CD4-positive, alpha-beta T cell treated with Interleukin-15 for 1 hour (primary cell): Measurements from ENCODE around the gene LYZL2.
"Not testable (repeated sequence)": the region's sequence is repeated elsewhere in the genome, so short reads cannot be mapped to it uniquely, and the experiment has no call there.

ENCODE experiments used
- DNase-seq: peaks from one replicate; pipeline ENCODE4 v3.0.0-alpha.2; 2020

The LYZL2 gene

DNA sequence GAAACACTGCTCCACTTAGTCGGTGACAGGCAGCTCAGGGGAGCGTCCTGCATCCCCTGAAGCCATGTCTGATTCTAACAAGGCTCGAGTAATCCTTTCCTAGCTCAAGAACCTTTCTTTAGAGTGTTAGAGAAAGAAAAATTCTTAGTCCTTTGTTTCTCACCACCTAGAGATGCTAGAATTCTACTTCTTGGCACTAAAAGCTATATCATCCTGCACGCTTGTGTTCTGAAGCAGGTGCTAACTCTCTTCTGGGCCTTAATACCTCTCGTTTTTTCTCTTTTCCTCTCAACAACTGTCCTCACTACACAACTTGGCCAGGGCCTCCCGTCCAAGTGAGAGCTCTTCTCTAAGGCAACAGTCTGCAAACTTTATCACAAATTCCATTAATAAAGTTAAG is at the start of gene LYZL2:
Gene LYZL2 (minus strand): TSS at position 101 of the 400 bp plus-strand sequence. CDS start 2,838 bp downstream, outside the sequence.
- DNase-seq = no peak

DNA sequence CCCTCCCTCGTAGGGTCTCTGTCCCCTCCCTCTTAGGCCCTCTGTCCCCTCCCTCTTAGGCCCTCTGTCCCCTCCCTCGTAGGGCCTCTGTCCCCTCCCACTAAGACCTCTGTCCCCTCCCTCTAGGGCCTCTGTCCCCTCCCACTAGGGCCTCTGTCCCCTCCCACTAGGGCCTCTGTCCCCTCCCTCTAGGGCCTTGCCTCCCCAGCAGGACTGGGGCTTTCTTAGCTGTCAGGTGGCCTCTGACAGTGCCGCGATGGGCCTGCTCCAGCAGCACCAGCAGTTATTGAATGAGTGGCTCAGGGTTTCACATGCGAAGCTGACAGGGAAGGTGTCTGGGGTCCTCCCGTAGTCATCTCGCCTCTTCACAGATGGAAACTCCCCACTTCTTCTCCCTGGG is 48.1 kb upstream of the LYZL2 start:
- DNase-seq = not testable (repeated sequence)

DNA sequence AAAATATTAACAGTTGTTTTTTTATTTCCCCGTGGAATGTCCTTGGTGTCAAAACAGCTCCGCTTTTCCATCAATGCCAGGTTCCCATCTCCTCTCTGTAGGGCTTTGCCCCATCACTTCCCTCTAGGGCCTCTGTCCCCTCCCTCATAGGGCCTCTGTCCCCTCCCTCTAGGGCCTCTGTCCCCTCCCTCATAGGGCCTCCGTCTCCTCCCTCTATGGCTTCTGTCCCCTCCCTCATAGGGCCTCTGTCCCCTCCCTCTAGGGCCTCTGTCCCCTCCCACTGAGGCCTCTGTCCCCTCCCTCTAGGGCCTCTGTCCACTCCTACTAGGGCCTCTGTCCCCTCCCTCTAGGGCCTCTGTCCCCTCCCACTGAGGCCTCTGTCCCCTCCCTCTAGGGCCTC is 47.6 kb upstream of the LYZL2 start:
- DNase-seq = not testable (repeated sequence)

DNA sequence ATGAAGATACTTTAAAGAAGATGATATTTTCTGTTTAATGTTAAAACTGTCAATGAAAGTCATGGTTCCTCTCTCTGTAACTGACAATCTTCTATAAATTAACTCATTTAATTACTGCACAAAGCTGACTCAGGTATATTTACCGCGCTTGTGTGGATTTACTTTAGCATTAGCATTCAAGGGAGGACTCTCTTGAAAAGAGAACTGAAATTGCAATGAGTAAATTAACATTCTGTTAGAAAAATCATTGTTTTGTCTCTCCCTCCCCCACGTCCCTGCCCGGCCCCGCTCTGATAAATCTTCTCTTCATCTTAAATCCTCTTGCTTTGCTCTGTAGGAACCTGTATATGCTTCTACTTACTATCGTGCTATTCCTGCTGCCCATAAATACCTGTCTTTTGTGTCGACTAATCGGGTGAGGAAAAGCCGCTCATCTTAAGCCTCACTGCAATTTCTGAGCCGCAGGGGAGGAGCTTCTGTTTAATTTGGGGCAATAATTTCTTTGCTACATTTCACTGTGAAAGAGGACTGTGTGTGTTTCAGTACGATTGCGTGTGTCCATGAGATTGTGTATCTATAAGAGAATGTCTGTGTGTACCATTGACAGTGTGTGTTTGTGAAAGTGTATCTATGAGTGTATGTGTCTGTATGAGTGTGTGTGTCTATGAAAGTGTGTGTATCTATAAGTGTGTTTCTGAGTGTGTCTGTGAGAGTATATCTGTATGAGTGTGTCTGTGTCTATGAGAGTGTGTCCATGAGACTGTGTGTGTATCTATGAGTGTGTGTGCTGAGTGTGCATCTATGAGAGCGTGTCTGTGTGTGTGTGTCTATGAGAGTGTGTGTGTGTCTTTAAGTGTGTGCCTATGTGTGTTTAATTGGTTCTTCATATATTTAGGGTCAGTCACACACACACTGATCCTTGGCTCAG is 46.5 kb upstream of the LYZL2 start:
- no peak for DNase-seq

DNA sequence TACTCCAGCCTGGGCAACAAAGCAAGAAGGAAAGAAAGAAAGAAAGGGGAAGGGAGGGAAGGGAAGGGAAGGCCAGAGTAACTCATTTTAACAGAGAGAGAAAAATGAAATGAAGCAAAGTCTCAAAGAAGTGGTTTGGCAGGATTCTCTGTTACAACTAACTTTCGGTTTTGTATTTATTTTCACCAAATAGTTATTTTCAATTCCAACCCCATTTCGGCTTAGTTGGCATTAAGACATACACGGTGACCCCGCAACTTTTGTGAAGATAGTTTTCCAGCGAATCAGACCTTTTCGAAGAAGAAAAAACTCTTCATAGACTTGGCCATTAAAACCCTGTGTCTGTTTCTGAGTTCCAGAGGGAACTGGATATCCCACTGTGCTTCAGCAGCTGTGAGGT is 45.2 kb upstream of the LYZL2 start:
- no peak for DNase-seq

DNA sequence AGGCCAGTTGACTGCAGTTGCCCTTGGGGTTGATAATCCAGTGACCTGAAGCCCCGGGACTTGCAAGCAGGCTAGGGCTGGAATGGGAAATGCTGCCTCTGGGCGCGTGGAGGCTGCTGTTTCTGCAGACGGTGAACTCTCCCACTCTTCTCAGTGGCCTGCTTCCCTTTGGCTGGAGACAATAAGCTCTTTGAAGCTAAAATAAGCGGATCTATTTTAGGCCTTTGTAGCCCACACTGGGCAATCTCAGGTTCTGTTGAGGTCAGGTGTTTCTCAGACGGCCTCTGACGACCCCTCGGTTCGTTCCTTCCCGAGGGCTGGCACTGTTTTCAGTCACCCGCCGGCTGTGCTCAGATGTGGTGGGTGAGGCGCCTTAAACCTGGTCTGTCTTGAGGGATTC is 43.7 kb upstream of the LYZL2 start:
- not testable (repeated sequence) for DNase-seq

DNA sequence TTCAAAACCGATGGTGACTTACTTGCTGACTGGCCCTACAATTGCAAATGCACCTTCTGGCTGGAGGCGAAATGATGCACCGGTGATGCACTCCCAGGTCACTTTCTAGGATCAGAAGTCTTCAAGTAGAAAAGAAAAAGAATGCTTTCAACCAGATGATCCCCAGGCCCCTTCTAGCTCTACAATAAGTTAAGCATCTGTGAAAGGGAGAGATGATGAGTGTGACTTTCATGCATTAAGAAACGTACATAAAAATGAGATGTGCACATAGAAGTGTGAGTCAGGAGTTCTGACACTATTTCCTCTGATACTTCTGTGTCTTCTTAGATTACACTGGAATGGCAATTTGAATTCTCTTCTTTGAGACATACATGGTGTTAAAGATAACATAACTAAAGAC is 42.8 kb upstream of the LYZL2 start:
- not testable (repeated sequence) for DNase-seq

DNA sequence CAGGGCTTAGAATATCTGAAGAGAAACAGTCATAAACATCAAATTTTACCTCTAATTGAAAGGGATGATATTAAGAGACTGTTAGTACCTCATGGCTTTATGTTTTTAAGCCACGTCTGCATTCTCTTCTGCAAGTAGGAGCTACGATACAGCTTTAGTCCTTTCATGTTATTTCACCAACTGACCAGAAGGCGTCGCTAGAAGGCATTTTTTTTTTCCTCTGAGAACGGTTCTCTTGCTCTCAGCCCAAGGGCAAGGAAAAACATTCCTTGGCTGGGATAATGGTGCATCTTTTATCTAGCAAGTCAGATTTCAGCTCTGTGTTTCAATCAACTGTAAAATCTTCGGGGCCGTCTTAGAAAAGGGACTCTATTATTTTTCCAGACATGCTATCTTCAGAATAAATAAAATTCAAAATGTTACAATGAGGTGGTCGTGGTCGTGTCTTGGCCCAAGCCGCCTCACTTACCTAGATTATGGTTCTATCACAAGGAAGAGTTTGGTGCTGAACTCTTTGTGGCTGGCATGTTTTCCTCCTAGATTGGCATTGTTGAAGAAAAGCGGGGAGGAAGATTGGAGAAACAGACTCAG is 41.6 kb upstream of the LYZL2 start:
- DNase-seq = no peak

DNA sequence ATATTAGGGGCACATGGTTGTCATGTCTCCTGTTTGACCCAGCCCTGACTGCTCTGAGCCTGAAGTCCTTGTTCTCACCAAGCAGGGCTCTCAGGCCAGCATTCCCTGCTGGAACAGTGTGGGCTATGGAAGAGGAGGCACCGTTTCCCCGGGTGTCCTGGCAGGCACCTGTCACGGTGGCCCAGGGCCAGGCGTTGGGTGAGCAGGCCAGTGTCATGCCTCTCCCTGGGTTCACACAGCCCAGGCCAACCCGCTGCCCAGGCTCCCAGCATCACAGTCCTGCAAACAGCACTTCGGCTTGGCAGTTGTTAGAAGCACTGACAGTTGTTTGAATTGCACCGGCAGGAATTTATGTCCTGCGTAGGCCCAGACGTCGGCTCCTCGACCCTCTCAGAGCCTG is 38.4 kb upstream of the LYZL2 start:
- DNase-seq = not testable (repeated sequence)

DNA sequence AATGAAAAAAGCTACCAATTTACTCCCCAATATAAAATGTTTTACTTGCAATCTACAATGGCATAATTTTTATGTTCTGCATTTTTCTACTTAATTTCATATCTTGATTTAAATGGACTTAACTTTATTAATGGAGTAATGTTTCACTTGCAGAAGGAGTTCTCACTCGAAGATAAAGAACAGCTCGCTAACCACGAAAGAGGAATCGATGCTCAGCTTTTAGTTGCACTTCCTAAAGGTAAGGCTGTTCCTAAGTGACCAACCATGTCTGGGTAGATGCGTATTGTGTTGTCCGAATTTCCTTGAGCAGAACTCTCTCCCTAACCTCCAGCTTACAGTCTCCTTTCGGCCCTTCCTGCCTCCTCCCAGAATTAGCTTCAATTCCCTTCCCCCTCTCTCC is 33.9 kb upstream of the LYZL2 start:
- not testable (repeated sequence) for DNase-seq

DNA sequence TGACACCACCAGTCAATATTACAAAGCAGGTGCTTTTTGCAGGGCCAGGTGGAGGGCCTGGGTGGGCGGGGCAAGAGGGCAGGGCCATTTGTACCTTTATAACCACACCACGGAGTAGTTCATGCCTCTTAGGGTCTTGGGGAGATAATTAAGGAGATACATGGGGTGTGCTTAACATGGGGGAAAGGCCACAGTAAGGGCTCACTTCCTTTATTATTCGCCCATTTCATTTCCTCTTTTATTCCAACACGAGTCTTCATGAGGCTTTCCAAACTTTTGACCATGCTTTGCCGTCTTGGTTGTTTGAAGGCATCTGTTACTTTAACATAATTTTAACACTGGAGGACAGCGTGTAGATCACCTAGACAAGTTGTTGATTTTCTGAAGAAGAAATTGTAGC is 33.3 kb upstream of the LYZL2 start:
- no peak for DNase-seq

DNA sequence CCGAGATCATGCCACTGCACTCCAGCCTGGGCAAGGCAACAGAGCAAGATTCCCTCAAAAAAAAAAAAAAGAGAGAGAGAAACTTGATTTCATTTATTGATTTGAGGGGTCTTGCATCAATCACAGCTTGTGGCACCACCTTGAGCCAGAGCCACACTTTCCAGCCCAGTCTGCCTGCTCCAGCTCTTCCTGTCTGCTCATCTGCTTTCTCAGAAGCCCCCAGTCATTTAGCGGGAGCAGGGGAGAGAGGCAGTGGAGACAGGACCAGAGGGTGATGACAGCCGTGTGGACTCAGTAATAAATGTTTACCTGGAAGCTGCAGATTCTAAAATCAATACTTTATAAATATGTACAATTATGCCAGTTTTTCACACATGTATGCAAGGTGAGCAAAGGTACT is 30.8 kb upstream of the LYZL2 start:
- DNase-seq = not testable (repeated sequence)

DNA sequence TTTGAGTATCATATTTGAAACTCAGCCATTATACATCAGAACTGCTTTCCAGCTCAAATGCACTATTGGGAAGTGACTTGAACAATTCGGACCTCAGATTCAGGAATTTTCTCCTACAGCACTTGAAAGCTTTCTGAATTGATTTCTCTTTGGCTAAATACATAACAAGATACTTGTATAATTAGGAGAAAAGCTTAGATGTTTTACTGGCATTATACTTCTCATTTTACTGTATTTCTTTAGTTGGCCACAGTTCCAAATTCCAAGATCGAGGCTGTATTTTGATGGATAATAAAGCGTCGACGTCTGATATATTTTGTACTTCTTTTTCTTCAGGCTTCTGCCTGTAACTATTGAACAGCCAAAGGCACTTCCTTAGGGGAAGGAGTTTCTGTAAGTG is 26.7 kb upstream of the LYZL2 start:
- DNase-seq = no peak

DNA sequence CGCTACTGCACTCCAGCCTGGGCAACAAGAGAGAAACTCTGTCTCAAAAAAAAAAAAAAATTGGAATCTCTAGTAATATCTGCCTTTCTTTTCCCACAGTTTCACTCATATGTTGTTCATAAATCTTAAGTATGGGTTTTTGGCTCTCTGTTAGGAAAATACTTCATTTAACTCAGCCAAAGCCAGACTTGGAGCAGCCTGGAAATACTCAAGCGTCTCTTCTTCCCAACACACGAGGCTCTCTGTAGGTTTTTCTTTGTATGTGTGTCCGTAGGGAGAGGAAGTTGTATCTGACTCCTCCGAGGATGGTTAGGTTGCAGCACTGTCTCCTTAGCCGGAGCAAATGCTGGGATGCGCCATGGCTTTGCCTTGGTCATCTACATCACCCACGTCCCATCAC is 25.4 kb upstream of the LYZL2 start:
- not testable (repeated sequence) for DNase-seq

DNA sequence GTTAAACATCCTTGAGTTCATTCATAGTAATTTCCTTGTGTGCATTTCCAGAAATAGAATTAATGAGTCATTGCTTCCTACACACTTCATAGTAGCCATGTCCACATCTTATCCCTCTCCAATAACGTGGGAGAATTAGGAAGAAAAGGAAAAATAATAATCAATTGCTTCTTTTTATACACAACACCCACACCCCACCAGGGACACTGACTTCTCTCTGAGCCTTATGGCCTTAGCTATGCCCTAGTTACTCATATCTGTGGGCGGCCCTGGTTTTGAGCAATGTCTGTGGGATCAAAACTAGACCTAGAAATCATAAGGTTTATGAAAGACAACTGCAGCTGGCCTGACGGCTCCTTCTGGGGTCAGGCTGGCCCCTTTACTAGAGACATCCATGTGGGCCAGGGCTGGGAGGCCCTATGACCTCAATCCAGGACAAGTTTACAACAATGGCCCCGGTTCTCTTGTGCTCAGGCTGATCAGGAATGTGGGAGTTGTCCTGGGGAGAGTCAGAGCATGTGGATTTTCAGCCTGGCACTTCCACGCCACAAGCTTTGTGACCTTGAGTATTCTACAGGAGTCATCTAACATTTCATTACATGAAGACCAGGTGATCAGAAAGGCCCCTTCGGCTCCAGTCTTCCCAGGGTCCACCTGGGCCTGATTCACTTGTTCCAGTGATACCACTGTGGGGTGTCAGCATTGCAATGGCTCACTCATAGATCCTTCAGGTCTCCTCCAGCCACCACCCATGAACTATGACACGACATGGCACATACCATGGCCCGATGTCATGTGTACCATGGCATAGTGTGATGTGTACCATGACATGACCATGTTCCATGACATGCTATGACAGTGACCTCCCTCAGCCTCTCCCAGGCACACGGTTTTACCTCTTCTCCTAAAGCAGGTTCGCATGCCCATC is 22.2 kb upstream of the LYZL2 start:
- DNase-seq = not testable (repeated sequence)

DNA sequence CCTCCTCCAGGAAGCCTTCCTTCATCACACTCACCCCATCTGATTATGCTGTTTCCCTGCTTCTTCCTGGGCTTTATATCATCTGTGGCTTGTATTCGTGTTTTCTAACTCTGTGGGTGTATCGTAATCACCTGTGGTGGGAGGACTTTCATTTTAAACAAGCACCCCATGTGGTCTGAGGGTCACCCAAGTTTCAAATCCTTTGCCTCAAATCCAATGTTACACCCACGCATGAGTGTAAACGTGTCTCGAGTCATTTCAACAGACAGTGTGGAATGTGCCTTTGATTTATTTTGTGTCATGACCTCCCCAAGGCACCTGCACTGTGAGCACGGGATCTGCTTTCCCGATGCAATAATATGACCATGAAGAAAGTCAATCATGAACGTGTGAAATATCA is 17.5 kb upstream of the LYZL2 start:
- DNase-seq = no peak

DNA sequence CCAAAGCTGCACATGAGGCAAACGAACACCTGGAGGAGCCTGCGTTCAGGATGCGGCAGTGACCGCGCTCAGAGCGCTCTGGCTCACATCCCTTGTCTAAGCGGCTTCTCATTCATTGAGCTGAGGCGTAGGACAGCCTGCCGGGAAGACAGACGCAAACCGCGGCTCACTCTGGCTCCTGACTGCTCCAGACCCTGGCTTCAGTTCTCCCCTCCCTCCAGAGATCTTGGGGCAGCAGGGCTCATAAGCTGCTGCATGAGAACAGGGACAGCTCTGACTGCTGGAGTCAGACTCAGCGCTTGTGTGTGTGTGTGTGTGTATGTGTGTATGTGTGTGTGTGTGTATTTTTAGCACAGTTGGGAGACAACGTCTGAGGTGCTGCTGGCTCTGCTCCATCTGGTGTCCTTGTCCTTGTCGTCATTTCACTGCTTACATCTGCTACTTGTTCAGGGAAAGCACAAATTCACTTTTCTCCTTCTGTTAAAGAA is 15.8 kb upstream of the LYZL2 start:
- DNase-seq = no peak

DNA sequence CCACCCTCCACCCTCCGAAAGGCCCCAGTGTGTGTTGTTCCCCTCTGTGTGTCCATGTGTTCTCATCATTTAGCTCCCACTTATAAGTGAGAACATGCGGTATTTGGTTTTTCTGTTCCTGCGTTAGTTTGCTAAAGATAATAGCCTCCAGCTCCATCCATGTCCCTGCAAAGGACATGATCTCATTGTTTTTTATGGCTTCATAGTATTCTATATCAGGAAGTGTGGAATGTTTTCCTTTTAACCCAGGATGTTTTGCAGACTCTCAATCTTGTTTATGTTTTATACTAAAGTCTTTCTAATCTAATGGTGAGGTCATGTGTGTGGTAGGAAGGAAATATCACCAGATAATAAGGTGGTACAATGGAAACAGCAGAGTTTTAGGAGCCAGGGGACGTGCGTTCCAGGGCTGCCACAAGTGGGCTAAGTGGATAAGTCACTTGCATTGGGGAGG is 14.9 kb upstream of the LYZL2 start:
- DNase-seq = not testable (repeated sequence)

DNA sequence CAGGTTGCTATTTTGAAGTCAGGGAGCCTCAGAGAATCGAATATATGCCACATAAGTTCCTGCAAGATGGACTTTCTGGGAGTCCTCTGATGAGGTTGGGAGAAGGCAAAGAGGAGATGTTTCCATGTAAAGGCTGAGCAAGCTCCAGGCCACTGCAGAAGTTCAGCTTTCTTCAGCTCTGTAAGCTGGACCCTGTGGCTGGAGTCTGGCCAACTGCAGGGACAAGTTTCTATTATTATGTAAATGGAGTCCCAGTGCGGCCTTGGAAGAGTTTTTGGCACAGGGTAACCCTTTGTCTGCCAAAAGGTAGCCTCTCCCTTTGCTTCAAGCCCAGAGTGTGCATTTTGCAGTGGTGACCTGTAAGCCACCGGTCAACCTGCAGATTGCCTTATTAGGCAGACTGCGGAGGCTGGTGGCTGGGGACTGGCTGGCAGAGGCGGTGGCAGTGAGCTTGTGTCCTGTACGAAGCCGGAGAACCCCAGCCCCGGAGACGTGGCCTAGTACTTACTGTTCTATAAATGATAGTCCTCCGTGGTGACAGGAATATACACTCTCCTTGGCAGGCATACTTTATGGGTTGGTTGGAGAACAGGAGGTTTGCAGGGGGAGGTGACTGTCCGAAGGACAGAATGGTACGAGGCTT is 14.1 kb upstream of the LYZL2 start:
- not testable (repeated sequence) for DNase-seq

DNA sequence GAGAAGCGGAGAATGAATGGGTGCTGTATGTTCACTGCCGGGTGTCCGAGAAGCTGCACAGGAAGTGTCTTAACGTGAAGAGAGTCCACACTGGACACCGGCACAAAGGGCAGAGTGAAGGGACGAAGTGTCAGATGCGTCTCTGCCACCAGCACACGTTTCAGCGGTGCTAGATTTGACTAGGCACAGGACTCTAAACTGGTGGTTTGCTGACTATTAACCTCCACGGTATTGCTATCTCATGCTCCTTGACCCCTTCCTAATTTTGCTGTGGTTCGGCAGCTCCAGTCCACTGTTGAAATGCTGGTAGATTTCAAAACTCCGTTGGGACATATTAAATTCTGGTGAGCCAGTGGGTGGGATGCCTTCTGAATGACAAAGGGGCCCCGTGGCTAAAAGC is 13.3 kb upstream of the LYZL2 start:
- DNase-seq = not testable (repeated sequence)

DNA sequence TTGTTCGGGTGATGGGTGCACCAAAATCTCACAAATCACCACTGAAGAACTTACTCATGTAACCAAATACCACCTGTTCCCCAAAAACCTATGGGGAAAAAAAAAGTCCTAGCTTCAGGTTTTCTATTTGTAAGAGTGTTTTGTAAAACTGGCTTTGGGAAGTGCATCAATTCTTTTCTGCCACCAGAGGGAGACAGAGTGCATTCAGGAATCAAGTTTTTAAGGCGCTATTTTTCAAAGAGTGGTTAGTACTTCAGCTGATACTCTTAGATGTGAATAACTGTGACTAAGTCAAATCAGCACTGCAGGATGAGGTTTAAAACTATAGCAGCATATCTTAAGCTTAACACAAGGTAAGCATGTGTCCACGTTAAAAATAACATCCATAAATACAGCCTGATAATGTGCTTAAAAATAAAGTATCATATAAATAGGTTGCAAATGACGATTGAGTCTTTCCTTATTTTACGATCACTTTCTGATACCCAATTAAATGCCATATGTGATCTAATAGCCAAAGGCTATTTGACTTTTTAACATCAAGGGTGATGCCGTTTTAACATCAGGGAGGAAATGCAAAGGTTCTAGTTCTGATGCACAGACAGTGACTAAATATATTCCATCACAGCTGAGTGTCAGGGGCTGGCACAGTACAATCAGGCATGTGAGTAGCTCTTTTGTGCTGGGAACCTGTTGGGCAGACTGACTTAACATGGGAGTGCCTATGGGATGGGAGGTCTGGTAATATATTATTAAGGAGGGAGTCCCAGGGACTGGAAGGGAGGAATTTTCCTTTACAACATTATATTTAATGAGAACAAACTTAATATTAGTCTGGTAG is 10.6 kb upstream of the LYZL2 start:
- DNase-seq = no peak
